Spleen (tissue), 11 donors: Measurements from ENCODE around the gene RIMS4. TPM values are rescaled to one million over a fixed set of nuclear protein-coding genes. Genes with fewer than 3 reads are reported as not detected.

Experiments
- DNase-seq: peaks from one replicate; pipeline ENCODE4 v3.0.0-alpha.2; 2020
- H3K27ac ChIP-seq, 8 donors: fragments of 200-600 bp; sonication (generic) in 7 of 8; 1 replicate in 4 of 8; 2 replicates in 4 of 8; pipeline versions ENCODE4 v1.5.0 to v1.8.0; 2016 to 2021; ENCODE audit warnings: inconsistent platforms in 4 of 8, mild to moderate bottlenecking in 4 of 8, moderate library complexity in 1 of 8
- H3K27me3 ChIP-seq, 7 donors: fragments of 200-600 bp; sonication (generic) in 6 of 7; replicated peaks in 1 of 7; 1 replicate in 4 of 7; 2 replicates in 3 of 7; pipeline versions ENCODE4 v1.5.0 to v1.8.0; 2016 to 2021; ENCODE audit warnings: inconsistent platforms in 3 of 7, mild to moderate bottlenecking in 1 of 7
- H3K36me3 ChIP-seq, 6 donors: fragments of 200-600 bp; sonication (generic) in 5 of 6; 1 replicate in 4 of 6; 2 replicates in 2 of 6; pipeline versions ENCODE4 v1.5.0 to v1.8.0; 2016 to 2021; ENCODE audit warnings: inconsistent platforms in 2 of 6
- H3K4me1 ChIP-seq, 6 donors: fragments of 200-600 bp; sonication (generic) in 5 of 6; 1 replicate in 3 of 6; 2 replicates in 3 of 6; pipeline versions ENCODE4 v1.5.0 to v1.8.0; 2016 to 2021; ENCODE audit warnings: inconsistent platforms in 3 of 6
- H3K4me3 ChIP-seq, 8 donors: fragments of 200-600 bp; sonication (generic) in 7 of 8; 1 replicate in 4 of 8; 2 replicates in 4 of 8; pipeline versions ENCODE4 v1.5.0 to v1.8.0; 2016 to 2021; ENCODE audit warnings: inconsistent platforms in 4 of 8, mild to moderate bottlenecking in 4 of 8, moderate library complexity in 2 of 8
- H3K9me3 ChIP-seq, 8 donors: fragments of 200-600 bp; sonication (generic) in 7 of 8; 1 replicate in 4 of 8; 2 replicates in 4 of 8; pipeline versions ENCODE4 v1.5.0 to v1.8.0; 2016 to 2021; ENCODE audit warnings: inconsistent platforms in 4 of 8
- POLR2A ChIP-seq, 3 donors: fragments of 450-650 bp; IDR thresholded peaks; one replicate each; pipeline ENCODE4 v1.5.1; 2017; ENCODE audit warnings: antibody characterized with exemption in 3 of 3, mild to moderate bottlenecking in 1 of 3
- POLR2AphosphoS5 ChIP-seq, 3 donors: sonication (generic); formaldehyde crosslinking; IDR thresholded peaks; one replicate each; pipeline ENCODE4 v1.5.1; 2017; ENCODE audit warnings: antibody characterized with exemption in 3 of 3
- WGBS, 5 donors: extraction: QIAGEN DNeasy Blood & Tissue Kit in 3 of 5; methylation state at CpG; one replicate each; pipeline versions ENCODE4 v1.1.5 to v1.1.7; 2013 to 2018; 5-methylcytosine and 5-hydroxymethylcytosine counted together
- intact Hi-C: fragments of 100-400 bp; cut with DNase I; formaldehyde crosslinking; loops from one replicate; pipeline ENCODE4 v1.15.0; 2023; ENCODE audit warnings: low total_unique reads
- polyA plus RNA-seq, 3 donors: library from polyadenylated mRNA; stranded (reverse); fragments of 200-250 nt; gene quantifications; one replicate each; pipeline ENCODE4 v1.2.1, GENCODE V29; 2013
- total RNA-seq, 7 donors: library from RNA; depleted of rRNA in 3 of 7; stranded (reverse); fragments of >200 nt in 3 of 7; fragmentation: NEBNext Ultra II Directional in 4 of 7; extraction: Animal tissue kit (Norgen Biotek cat#: 25700) in 4 of 7; gene quantifications; one replicate each; pipeline versions ENCODE4 v1.1.0 to v1.2.1, GENCODE V29; 2016 to 2021
- TF ChIP-seq, protein P1 (sequence below), 11 experiments: fragments of 200-600 bp in 7 of 11; fragments of 450-650 bp in 4 of 11; sonication (generic) in 4 of 11; IDR thresholded peaks in 8 of 11; conservative IDR thresholded peaks in 3 of 11; 1 replicate in 7 of 11; 2 replicates in 4 of 11; pipeline versions ENCODE4 v1.4.0 to v1.8.0; 2016 to 2021; ENCODE audit warnings: antibody characterized with exemption in 11 of 11, inconsistent platforms in 4 of 11, mild to moderate bottlenecking in 1 of 11
- donor health status: healthy with polysubstance abuse.
- donor health status: DM: no; HTN: no; CAD: no; lungs with moderate emphysema.
- donor health status: DM: no; HTN: no; CAD: no.
- donor health status: Bipolar disorder and iron deficiency.
- donor health status: healthy.
- donor health status: DM: no; HTN: no; CAD: no.
- donor health status: DM: yes; HTN: yes; CAD: no.

RIMS4 gene
- total and polyA plus RNA-seq, 10 donors: under 0.01 to 0.02 TPM; not detected in 8

GRCh38 chr20:44834693-44835092 lies 24.3 kb upstream of the RIMS4 start:
- 47 to 82% (median 60%) methylated on average over 2 of the region's 2 CpGs for WGBS, 5 donors
- H3K4me1 ChIP-seq: no peaks in the 10 kb centered on the region
- peaks cover 0 to 14% (median 0%) of the 10 kb centered on the region in 8 donors for H3K9me3 ChIP-seq
- intact Hi-C loops: no loop called here
- no peaks in the 10 kb centered on the region for H3K36me3 ChIP-seq
- no peak for DNase-seq
- TF ChIP-seq, protein P1, sequence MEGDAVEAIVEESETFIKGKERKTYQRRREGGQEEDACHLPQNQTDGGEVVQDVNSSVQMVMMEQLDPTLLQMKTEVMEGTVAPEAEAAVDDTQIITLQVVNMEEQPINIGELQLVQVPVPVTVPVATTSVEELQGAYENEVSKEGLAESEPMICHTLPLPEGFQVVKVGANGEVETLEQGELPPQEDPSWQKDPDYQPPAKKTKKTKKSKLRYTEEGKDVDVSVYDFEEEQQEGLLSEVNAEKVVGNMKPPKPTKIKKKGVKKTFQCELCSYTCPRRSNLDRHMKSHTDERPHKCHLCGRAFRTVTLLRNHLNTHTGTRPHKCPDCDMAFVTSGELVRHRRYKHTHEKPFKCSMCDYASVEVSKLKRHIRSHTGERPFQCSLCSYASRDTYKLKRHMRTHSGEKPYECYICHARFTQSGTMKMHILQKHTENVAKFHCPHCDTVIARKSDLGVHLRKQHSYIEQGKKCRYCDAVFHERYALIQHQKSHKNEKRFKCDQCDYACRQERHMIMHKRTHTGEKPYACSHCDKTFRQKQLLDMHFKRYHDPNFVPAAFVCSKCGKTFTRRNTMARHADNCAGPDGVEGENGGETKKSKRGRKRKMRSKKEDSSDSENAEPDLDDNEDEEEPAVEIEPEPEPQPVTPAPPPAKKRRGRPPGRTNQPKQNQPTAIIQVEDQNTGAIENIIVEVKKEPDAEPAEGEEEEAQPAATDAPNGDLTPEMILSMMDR (IDR thresholded peaks at IDR 0.05 in 8 of 11, conservative IDR thresholded peaks at IDR 0.05 in 3 of 11): no peak
- TF ChIP-seq POLR2A (IDR thresholded peaks at IDR 0.05) (no peak), POLR2AphosphoS5 (IDR thresholded peaks at IDR 0.05) (no peak)
- peaks cover 0 to 38% (median 0%) of the 10 kb centered on the region in 7 donors for H3K27me3 ChIP-seq
- H3K27ac ChIP-seq: no peak overlapping the region
- H3K4me3 ChIP-seq: no peak overlapping the region

- H3K4me3 ChIP-seq: no peak overlapping the region
- 70 to 98% (median 92%) methylated on average over 1 of the region's 1 CpG for WGBS, 5 donors
- intact Hi-C loops: no loop called here
Measured at GRCh38 chr20:44833437-44833836, 23.1 kb upstream of the RIMS4 start.

DNA sequence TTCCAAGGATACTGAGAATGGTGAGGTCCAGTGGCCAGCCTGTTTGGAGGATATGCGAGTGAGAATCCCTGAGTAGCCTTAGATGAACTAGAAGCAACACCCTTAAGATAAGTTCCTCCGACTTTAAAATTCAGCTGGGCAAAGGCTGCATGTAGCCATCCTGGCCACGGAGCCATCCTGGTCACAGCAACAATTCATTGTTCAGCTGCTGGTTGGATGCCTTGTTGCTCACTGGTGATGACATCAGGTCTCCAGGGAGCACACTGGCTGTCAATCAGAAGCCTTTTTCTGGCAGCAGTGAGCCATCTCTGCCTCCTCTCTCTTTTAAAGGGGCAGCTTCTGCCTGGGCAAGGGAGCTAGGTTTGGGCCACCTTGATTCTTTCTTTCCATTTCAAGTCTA lies 22.4 kb upstream of the RIMS4 start:
- Histone ChIP-seq H3K9me3 (peaks cover 0 to 15% (median 0%) of the 10 kb centered on the region in 8 donors), H3K27ac (no peak overlapping the region), H3K27me3 (peaks cover 0 to 35% (median 3%) of the 10 kb centered on the region in 7 donors), H3K4me1 (no peaks in the 10 kb centered on the region), H3K4me3 (no peak overlapping the region), H3K36me3 (no peaks in the 10 kb centered on the region)
- intact Hi-C loops: no loop called here
- DNase-seq: no peak
- WGBS, 5 donors: 67 to 83% (median 74%) methylated on average over 3 of the region's 3 CpGs
- TF ChIP-seq, protein P1 (IDR thresholded peaks at IDR 0.05 in 8 of 11, conservative IDR thresholded peaks at IDR 0.05 in 3 of 11): no peak
- TF ChIP-seq POLR2AphosphoS5 (IDR thresholded peaks at IDR 0.05) (no peak), POLR2A (IDR thresholded peaks at IDR 0.05) (no peak)

More at GRCh38 chr20:44833437-44833836, 23.1 kb upstream of the RIMS4 start:
- Histone ChIP-seq H3K36me3 (no peaks in the 10 kb centered on the region), H3K27me3 (peaks cover 0 to 36% (median 3%) of the 10 kb centered on the region in 7 donors), H3K27ac (no peak overlapping the region), H3K9me3 (peaks cover 0 to 15% (median 0%) of the 10 kb centered on the region in 8 donors), H3K4me1 (no peaks in the 10 kb centered on the region)
- TF ChIP-seq, protein P1 (IDR thresholded peaks at IDR 0.05 in 8 of 11, conservative IDR thresholded peaks at IDR 0.05 in 3 of 11): no peak
- TF ChIP-seq POLR2A (IDR thresholded peaks at IDR 0.05) (no peak), POLR2AphosphoS5 (IDR thresholded peaks at IDR 0.05) (no peak)
- DNase-seq: no peak

DNA sequence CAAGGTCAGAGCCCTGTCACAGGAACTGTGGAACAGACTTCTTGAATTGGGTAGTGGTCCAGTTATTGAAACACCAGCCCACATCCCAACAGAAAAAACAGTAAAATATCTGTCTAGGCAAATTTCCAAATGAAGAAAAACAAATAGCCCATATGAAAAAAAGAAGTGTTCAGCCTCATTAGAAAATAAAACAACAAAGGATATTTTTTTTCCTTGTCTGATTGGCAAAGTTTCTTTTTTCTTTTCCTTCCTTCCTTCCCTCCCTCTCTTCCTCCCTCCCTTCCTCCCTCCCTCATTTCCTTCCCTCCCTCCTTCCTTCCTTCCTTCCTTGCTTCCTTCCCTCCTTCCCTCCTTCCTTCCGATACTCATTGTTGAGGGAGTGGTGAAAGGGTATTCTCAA lies 20.6 kb upstream of the RIMS4 start:
- TF ChIP-seq, protein P1 (IDR thresholded peaks at IDR 0.05 in 8 of 11, conservative IDR thresholded peaks at IDR 0.05 in 3 of 11): no peak
- no peak for TF ChIP-seq POLR2AphosphoS5 (IDR thresholded peaks at IDR 0.05)
- Histone ChIP-seq H3K27ac (no peak overlapping the region), H3K4me1 (no peaks in the 10 kb centered on the region), H3K36me3 (no peaks in the 10 kb centered on the region), H3K27me3 (peaks cover 0 to 25% (median 0%) of the 10 kb centered on the region in 7 donors), H3K9me3 (peaks cover 0 to 15% (median 0%) of the 10 kb centered on the region in 8 donors), H3K4me3 (no peak overlapping the region)
- DNase-seq: no peak
- WGBS, 5 donors: 62 to 86% (median 76%) methylated on average over 1 of the region's 1 CpG
- intact Hi-C loops: no loop called here
